ENCODE results near the gene SUCLG2. TPM values are rescaled to one million over a fixed set of nuclear protein-coding genes. Genes with fewer than 3 reads are reported as not detected.

Gene SUCLG2
- total and polyA plus RNA-seq, 12 donors: 28.3 to 122 (median 97.4) TPM

GRCh38 chr3:67335813-67336212 is 318.6 kb downstream of the SUCLG2 start:
- WGBS, 2 donors: 17 to 27% methylated on average over 2 of the region's 2 CpGs
- no peak for TF ChIP-seq CTCF (IDR thresholded peaks at IDR 0.05)
- no peak for ATAC-seq

GRCh38 chr3:67334588-67334987 is 319.8 kb downstream of the SUCLG2 start:
- ATAC-seq: no peak
- Histone ChIP-seq H3K4me1 (no peaks in the 10 kb centered on the region), H3K4me3 (no peak overlapping the region), H3K9me3 (peaks cover 0 to 38% (median 24%) of the 10 kb centered on the region in 11 donors), H3K27me3 (no peaks in the 10 kb centered on the region), H3K36me3 (no peaks in the 10 kb centered on the region), H3K27ac (no peak overlapping the region)
- DNase-seq: no peak
- intact Hi-C loops (cut with DNase I): no loop called here
- no peak for TF ChIP-seq CTCF (IDR thresholded peaks at IDR 0.05)

More at GRCh38 chr3:67335813-67336212, 318.6 kb downstream of the SUCLG2 start:
- Histone ChIP-seq H3K36me3 (no peaks in the 10 kb centered on the region), H3K9me3 (peaks cover 0 to 51% (median 25%) of the 10 kb centered on the region in 11 donors), H3K4me3 (no peak overlapping the region), H3K27ac (no peak overlapping the region), H3K4me1 (no peaks in the 10 kb centered on the region), H3K27me3 (no peaks in the 10 kb centered on the region)
- intact Hi-C loops (cut with DNase I): no loop called here
- DNase-seq: no peak

GRCh38 chr3:67329358-67329757 is 325.1 kb downstream of the SUCLG2 start:
- intact Hi-C loops (cut with DNase I): no loop called here
- WGBS, 2 donors: 59 to 64% methylated on average over 2 of the region's 2 CpGs
- H3K27ac ChIP-seq: no peak overlapping the region
- H3K4me3 ChIP-seq: no peak overlapping the region
- H3K36me3 ChIP-seq: no peaks in the 10 kb centered on the region
- DNase-seq (no peak), ATAC-seq (no peak)
- TF ChIP-seq CTCF (IDR thresholded peaks at IDR 0.05): no peak
- no peaks in the 10 kb centered on the region for H3K27me3 ChIP-seq
- H3K4me1 ChIP-seq: no peaks in the 10 kb centered on the region
- H3K9me3 ChIP-seq: no peaks in the 10 kb centered on the region

- H3K27me3 ChIP-seq: no peaks in the 10 kb centered on the region
- DNase-seq (no peak), ATAC-seq (no peak)
- H3K36me3 ChIP-seq: no peaks in the 10 kb centered on the region
- 70 to 78% methylated on average over 2 of the region's 2 CpGs for WGBS, 2 donors
- no peak overlapping the region for H3K4me3 ChIP-seq
- H3K27ac ChIP-seq: no peak overlapping the region
- peaks cover 0 to 4% (median 0%) of the 10 kb centered on the region in 11 donors for H3K9me3 ChIP-seq
- intact Hi-C loops (cut with DNase I): no loop called here
- H3K4me1 ChIP-seq: no peaks in the 10 kb centered on the region
- no peak for TF ChIP-seq CTCF (IDR thresholded peaks at IDR 0.05)
Measured at GRCh38 chr3:67327582-67327981, 326.8 kb downstream of the SUCLG2 start.
